GM18907 (cell line): ENCODE data around the gene DOK6.
"Not testable (repeated sequence)": the region's sequence is repeated elsewhere in the genome, so short reads cannot be mapped to it uniquely, and the experiment has no call there.

Experiments
- ATAC-seq: cut with Tn5 transposase; IDR thresholded peaks from one replicate; pipeline ENCODE4 v1.9.1; 2021; ENCODE audit warnings: mild to moderate bottlenecking, moderate library complexity; ENCODE audit not compliant: unreplicated experiment

DOK6 gene

DNA sequence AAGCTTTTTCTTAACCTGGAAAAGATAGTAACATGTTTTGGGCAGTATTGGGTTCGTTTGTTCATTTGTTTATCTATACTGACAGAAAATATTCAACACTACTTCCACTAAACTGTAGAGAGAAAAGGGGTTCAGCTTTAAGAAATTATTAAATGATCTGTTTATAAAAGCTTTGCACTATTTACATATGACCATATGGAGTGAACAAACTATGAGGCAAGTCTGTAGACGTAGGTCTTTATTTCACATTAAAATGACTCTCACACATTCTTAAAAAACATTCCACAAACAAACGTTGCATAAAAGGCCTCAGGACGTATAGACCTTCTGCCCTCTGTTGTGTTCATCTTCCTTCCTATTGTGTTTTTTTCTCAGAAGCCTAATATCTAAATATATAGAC lies 452.4 kb downstream of the DOK6 start:
- no peak for ATAC-seq

DNA sequence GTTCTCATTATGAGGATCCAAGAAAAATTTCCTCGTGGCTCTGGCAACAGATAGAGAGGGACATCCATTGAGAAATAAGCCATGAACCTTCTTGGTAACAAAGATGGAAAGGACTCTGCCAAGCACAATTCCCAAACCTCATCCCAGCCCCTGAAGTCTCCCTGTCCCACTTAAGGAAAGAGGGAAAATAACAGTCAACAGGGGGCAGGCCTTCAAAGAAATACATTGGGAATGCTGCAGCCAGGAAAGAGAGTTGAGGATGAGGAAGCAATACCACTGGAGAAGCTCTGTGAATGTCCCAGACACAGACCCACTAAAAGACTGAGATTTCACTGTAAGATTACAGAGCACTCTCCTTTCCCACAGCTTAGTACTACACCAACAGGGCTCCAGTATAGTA lies 453.8 kb downstream of the DOK6 start:
- no peak for ATAC-seq

DNA sequence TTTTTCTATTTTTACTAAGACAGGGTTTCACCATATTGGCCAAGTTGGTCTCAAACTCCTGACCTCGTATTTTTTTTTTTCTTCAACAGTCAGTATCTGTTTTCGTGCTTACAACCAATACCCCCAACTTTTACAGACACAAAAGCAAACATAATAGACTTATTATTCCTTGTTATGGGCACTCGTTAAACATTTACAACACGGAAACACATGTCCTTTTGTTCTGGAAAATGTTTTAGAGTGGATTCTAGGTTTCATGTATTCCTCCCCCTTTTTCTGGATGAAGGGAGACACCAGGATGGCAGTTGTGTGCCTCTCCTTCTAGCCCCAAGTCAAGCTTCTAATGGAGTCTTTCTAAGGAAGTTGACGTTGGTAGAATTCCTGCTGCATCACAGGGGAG lies 458.2 kb downstream of the DOK6 start:
- ATAC-seq, result no peak

DNA sequence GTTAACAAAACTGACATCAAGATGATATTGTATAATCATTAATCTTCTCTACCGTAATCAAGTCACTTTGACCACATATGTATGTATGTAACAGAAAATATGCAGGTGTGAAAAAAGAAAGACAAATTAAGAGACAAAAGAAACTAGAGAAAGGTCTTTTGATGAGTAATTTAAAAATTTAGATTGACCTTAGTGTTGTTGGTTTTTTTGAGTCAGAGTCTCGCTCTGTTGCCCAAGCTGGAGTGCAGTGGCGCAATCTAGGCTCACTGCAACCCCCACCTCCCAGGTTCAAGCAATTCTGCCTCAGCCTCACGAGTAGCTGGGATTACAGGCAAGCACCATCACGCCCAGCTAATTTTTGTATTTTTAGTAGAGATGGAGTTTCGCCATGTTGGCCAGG lies 464.1 kb downstream of the DOK6 start:
- peak; percentile 89 for ATAC-seq

DNA sequence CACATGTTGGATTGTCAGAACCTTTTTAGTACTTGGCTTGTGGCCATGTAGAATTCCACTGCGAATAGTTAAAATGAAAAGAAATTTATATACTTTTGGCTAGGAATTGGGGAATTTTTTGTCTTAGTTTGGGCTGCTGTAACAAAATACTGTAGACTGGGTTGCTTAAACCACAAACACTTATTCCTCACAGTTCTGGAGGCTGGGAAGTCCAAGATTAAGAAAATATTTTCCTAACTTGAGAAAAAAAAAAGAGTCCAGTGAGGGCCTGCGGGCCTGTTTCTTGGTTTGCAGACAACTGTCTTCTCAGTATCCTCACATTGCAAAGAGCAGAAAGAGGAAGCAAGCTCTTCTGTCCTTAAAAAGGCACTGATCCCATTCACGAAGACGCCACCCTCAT lies 465.1 kb downstream of the DOK6 start:
- no peak for ATAC-seq

DNA sequence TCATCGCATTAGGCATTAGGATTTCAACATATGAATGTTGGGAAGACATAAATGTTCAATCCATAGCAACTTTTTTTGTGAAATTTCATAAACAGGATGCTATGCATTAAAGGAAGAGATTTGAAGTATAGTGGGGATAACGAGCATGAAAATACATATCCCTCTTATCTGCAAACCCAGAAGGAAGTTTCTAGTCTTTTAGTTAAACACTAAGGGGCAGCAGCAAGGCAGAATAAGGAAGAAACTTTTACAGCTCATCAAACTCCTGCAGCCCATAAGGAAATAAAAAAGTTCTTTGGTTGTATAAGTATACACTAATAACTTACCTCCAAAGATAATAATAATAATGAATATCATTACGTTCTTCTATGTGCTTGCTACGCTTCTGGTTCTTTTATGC lies 465.5 kb downstream of the DOK6 start:
- no peak for ATAC-seq

DNA sequence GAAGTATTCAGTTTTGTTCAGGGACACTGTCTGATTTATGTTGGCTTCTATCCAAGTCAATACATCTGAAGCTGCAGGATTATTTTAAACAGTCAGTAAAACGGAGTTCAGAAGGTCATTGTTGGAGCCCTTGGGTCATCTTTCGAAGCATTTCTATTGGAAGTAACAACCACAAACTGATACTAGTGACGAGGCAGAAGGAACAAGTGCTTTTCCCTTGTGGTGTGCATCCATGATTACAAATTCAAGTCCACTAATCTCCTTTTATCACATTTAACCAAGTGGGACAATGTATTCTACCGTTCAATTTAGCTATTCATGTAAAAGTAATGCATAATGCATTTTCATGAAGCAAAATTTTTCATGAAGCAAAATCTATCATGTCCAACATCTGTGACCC lies 470.0 kb downstream of the DOK6 start:
- no peak for ATAC-seq

DNA sequence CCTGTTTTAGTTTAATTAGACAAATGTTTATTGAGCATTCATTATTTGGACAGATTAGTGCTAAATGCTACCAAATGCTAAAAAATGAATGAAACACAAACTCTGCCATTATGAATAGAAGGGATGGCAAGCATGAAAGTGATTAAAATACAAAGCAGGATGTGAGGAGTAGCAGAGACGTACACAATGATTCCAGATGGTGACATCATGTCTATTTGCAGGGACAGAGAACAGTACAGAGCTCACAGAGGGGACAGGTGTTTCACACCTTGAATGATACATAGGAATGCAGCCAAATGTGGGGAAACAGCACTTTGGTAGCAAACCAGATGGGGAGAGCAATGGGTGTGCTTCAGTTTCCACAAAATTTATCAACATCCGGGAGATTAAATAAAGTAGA lies 470.7 kb downstream of the DOK6 start:
- ATAC-seq, result no peak

DNA sequence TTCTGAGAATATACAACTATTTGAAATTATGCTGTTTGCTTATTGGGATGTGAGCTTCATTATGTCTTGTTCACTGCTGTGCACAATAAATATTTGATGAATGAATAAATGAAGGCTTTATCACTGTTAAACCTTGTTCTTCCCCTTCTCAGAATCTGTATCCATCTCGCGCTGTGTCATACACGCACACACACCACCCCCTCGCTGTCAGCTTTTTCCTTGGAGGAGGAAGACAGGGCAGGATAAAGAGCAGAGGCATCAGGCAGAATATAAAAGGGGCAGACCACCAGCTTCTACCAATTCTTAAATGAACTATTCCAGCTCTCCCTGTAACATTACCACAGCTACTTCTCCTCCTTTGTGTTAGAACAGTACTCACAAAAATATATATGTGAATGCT lies 472.0 kb downstream of the DOK6 start:
- ATAC-seq, result no peak

DNA sequence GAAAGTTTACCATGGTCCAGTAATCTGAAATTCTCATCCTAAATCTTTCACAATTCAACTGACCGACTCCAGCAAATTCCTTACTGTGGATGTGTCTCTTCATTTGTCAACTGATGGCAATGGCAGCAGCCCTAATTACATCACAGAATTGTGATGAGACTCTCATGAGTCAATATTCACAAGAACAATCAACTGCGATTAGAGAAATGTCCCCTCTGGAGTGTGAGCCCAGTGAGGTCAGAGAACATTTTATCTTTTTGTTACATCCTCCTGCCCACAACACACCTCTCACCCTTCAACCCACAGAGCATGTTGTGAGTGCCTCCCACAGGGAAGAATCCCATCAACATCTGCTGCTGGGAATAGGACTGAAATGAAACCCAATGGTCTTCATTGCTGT lies 473.4 kb downstream of the DOK6 start:
- no peak for ATAC-seq

DNA sequence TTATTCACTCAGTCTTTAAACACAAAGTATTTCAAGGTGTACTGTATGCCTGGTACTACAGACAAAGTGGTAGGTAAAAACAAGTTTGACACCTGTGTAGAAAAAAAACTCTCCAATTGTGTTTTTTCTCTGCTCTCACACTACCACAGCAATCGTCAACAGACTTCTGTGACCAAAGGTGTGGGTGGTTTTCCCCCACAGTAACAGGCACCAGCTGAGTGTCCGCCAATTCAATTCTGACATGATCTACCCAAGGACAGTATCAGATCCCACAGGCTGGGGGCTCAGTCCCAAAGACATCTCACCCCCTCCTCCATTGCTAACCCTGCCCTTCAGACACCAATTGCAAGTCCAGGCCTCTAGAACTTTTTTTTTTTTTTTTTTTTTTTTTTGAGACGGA lies 475.8 kb downstream of the DOK6 start:
- no peak for ATAC-seq

DNA sequence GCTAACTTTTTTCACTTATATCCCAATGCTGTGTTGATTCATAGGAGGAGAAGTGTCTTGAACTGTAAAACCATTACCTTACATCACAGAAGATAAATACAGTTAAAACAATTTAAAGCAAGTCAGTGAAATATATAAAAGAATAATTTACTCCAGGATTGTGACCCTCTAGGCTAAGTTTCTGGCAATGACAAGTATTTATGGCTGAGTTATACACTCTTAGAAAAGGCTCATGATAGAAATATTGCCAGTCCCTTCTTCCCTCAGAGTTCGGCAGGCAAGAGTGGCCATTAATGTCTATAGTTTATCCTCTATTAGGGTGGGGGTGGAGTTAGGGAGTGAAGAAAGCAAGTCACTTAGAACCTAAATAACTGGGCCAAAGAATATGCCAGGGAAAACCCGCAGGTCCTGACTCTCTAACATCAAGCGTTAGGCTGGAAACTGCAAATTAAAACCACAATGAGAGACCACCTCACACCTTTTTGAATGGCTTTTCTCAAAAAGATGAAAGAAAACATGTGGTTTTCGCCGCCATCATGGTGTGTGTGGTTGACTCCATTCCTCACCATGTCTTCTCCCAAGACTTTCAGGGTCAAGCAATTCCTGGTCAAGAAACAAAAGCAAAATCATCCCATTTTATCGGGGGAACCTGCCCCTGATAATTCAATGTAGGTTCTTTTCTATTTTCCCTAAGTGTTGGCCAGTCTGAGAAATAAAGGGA lies 477.7 kb downstream of the DOK6 start:
- no peak for ATAC-seq

DNA sequence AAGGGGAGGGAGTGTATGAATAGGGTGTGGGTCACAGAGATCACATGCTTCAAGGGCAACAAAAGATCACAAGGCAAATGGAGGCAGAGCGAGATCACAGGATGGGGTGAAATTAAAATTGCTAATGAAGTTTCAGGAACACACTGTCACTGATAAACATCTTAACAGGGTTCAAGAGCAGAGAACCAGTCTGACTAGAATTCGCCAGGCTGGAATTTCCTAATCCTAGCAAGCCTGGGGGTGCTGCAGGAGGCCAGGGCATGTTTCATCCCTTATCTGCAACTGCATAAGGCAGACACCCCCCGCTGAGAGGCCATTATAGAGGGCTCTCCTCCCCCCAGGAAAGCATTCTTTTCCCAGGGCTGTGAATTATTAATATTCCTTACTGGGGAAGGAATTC lies 478.4 kb downstream of the DOK6 start:
- ATAC-seq, result not testable (repeated sequence)

DNA sequence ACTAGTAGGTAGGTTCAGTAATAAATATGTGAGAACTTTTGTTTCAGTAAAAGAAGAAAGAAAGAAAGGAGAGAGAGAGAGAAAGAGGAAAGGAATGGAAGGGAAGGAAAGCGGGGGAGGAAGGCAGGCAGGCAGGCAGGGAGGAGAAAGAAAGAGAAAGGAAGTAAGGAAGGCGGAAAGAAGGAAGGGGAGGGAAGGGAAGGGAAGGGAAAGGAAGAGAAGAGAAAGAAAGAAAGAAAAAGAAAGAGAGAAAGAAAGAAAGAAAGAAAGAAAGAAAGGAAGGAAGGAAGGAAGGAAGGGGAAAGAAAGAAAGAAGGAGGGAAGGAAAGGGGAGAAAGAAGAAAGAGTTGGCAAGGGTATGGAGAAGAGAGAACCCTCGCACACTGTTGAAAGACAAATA lies 479.4 kb downstream of the DOK6 start:
- ATAC-seq, result no peak

DNA sequence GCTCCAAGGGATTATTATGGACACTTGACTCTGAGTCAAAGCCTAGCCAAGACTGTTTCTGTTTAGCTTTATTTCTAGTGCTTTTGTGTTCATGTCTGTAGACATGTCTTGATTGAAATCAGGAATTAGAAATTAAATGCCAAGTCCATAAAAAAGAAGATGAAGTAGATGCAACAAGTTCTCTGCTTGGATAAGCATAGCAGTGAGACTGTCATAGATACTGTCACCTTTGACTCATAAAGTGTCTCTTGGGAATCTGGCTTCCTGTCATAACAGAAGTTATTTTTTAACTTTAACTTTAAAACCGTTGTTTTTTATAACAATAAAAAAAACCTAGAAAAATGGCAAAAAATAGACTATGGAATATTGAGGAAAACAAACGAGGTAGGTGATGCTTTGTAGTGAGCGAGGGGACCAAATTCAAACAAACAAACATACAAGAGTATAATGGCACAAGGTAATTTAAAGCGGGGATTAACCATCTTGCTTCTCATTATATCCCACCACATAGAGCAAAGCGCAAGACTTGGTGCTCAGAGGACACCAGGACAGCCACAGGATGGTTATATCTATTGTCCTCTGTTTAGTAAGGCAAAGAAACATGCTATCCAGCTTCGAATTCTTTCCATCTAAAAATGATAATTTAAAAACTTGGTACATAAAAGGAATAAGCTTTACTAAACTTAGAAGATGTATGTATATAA lies 482.4 kb downstream of the DOK6 start:
- peak; percentile 48 for ATAC-seq

DNA sequence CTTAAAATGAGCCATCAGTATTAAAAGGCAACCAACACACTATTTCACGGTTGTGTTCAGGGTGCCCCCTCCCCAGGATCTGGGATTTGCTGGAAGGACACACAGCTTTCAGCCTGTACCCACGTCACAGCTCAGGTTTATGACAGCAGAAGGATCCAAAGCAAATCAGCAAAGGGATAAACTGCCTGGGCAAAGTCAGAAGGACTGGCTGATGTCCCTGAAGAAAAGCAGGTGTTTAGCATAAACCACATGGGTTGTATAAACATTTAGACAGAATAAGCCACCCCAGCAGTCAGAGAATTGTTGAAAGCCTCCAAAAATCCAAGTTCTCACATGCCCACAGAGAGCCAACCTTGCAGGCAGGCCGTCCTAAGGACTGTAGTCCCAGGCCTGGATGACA lies 483.1 kb downstream of the DOK6 start:
- ATAC-seq, result no peak

DNA sequence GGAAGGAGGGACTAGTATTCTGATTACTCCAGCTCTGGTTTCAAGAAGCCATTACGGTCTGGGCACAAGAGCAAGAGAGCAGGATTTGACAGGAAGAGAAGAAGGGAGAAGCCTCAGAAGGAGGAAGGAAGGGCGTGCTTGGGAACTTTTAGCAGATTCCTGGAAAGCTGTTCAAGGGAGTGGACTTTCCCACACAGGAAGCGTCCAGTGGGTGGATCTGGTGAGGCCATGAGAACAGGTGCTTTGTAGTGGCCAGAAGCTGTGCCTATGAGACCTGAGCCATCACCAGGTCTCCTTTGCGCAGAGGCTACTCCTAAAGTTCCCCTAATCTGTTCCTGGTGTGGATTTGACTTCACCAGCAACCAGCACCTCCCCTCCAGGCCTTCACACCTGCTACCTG lies 484.7 kb downstream of the DOK6 start:
- ATAC-seq, result no peak

DNA sequence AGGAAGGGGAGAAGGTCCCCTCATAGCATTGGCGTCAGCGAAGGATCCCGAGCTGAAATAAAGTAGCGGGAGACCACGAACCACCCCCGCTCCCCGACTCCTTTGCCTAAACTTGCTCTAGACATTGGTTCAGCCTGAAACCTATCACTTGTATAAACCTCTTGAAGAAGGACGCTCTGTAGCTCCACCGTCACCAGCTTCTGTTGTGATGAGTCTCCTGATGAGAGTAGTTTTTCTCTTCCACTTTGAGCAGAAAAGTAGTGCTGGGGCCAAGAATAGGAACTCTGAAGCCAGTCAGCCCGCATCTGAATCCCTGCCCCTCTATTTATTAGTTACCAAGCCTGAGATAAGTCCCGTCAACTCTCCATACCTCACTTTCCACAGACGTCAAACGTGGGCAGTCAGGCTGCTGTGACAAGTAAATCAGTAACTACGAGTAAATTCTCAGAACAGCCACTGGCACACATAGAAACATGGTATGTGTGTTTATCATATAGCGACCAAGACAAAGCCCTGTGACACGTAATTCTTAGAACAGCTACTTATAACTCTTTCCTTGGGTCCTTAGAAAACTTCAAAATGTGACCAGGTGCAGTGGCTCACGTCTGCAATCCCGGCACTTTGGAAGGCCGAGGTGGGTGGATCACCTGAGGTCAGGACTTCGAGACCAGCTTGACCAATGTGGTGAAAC lies 485.3 kb downstream of the DOK6 start:
- ATAC-seq, result peak; percentile 92

DNA sequence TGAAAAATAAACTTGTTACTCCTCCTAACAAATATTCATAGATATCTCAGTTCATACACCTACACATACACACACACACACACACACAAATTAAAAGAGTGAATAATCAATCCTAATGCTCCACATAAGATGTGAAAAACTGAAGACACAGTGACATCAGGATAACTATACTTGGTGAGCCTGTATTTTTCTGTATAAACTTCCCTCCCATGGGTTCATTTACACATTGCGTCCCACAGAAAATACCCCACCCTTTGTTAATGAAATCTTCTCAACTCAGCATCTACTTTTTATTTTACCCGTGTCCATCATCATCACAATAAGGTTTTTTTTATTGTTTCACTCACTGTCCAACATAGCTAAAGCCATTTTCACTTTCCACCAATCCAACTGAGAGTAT lies 486.6 kb downstream of the DOK6 start:
- ATAC-seq, result no peak

DNA sequence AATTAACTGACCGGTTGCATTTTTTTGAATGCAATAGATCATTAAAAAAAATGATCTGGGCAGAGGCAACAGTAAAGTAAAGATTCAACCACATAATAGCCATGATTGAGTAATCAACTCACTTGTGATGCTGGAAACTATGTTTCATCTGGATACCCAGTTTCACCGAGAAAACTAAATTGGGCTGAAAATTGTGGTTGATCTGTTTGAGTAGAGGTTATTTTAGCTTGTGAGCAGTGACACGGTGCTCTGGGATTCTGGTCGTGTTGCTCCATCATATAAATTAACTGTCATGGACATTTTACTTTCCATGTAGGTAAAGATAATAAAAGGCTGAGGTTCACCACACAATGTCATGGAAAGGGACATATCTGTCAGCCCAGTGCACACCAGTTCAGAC lies 488.3 kb downstream of the DOK6 start:
- no peak for ATAC-seq

DNA sequence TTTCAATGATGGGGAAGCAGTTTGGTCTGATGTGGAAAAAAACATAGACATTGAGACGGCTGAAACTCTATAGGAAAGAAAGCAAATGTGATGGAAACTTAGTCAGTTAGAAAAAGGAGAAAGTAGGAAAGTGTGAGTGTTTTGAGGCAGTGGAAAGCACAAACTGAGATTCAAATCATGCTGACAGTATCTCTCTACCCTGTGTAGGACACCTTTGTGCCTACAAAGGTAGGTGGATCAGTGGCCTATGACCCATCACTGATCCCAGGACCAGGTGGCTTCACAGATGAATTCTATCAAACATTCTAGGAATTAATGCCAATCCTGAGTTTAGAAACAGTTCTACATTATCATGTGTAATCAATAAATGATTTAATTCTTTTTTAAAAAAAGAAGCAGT lies 489.9 kb downstream of the DOK6 start:
- no peak for ATAC-seq

DNA sequence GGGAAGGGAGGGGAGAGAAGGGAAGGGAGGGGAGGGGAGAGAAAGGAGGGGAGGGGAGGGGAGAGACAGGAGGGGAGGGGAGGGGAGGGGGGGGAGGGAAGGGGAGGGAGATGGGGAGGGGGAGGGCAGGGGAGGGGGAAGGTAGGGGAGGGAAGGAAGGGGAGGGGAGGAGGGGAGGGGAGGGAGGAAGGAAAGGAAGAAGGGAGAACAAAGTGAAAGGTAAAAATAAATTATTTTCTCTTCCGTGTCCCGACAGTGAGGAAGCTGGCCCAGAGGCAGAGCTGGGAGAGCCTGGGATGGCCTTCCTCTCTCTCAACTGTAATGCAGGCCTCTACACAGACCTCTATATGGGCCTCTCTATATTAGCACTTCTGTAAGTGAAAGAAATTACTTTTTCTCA lies 493.8 kb downstream of the DOK6 start:
- no peak for ATAC-seq
